GM12892 (cell line): Measurements from ENCODE around the gene HS1BP3.

Experiments used
- DNase-seq: peaks from one replicate; pipeline ENCODE4 v3.0.0; 2011; ENCODE audit not compliant: insufficient read length
- FAIRE-seq: peaks from 2 replicates; lab custom pipeline; 2011; peaks lifted over from hg19 to GRCh38; lab: Jason Lieb, UNC
- POLR2A ChIP-seq: IDR thresholded peaks from 2 replicates; pipeline ENCODE4 v1.6.1; 2011; ENCODE audit warnings: low read depth, low read length, control low read depth
- POLR2AphosphoS5 ChIP-seq: IDR thresholded peaks from 2 replicates; pipeline ENCODE4 v1.6.1; 2011; ENCODE audit warnings: low read depth, low read length, control low read depth
- TAF1 ChIP-seq: IDR thresholded peaks from 2 replicates; pipeline ENCODE4 v1.6.1; 2011; ENCODE audit warnings: low read depth, mild to moderate bottlenecking, control low read depth, low read length, borderline replicate concordance

Gene HS1BP3

GRCh38 chr2:20657522-20658235 is 6.8 kb upstream of the HS1BP3 start:
- DNase-seq, result no peak
- TF ChIP-seq POLR2AphosphoS5 (no peak), TAF1 (no peak)
- FAIRE-seq, result no peak

GRCh38 chr2:20656561-20656960 is 5.7 kb upstream of the HS1BP3 start:
- TF ChIP-seq POLR2A, result no peak
- no peak for TF ChIP-seq TAF1
- no peak for TF ChIP-seq POLR2AphosphoS5
- FAIRE-seq (no peak), DNase-seq (no peak)

- FAIRE-seq (no peak), DNase-seq (no peak)
These were observed 3.6 kb upstream of the HS1BP3 start for GRCh38 chr2:20654535-20654813.

GRCh38 chr2:20653695-20654534 is 3.0 kb upstream of the HS1BP3 start:
- DNase-seq (no peak), FAIRE-seq (no peak)
- no peak for TF ChIP-seq TAF1
- TF ChIP-seq POLR2A, result no peak
- no peak for TF ChIP-seq POLR2AphosphoS5

More at GRCh38 chr2:20654535-20654813, 3.6 kb upstream of the HS1BP3 start:
- TF ChIP-seq TAF1 (no peak), POLR2AphosphoS5 (no peak), POLR2A (no peak)

- TF ChIP-seq POLR2A, result no peak
- no peak for TF ChIP-seq TAF1
- no peak for TF ChIP-seq POLR2AphosphoS5
- FAIRE-seq, result peak; percentile 40
- DNase-seq, result no peak
These were observed 2.0 kb upstream of the HS1BP3 start for GRCh38 chr2:20652673-20653575.

GRCh38 chr2:20652141-20652540 is 1.2 kb upstream of the HS1BP3 start:
- DNase-seq, result no peak
- no peak for TF ChIP-seq TAF1
- TF ChIP-seq POLR2AphosphoS5, result no peak
- TF ChIP-seq POLR2A, result no peak
- FAIRE-seq, result no peak

GRCh38 chr2:20651731-20652099 is 817 bp upstream of the HS1BP3 start:
- DNase-seq, result no peak
- TF ChIP-seq POLR2A (no peak), TAF1 (no peak), POLR2AphosphoS5 (no peak)
- FAIRE-seq, result no peak

GRCh38 chr2:20650393-20650876 is 463 bp downstream of the HS1BP3 start:
- FAIRE-seq (no peak), DNase-seq (no peak)
- TF ChIP-seq POLR2A (no peak), TAF1 (no peak), POLR2AphosphoS5 (no peak)

GRCh38 chr2:20649976-20650375 is 922 bp downstream of the HS1BP3 start:
- DNase-seq, result no peak
- TF ChIP-seq POLR2A (no peak), TAF1 (no peak), POLR2AphosphoS5 (no peak)
- FAIRE-seq, result peak; percentile 67

- no peak for TF ChIP-seq TAF1
- TF ChIP-seq POLR2AphosphoS5, result no peak
- TF ChIP-seq POLR2A, result no peak
- DNase-seq, result no peak
- FAIRE-seq, result no peak
These were observed 1.3 kb downstream of the HS1BP3 start for GRCh38 chr2:20649576-20649975.

GRCh38 chr2:20648831-20649230 is 2.1 kb downstream of the HS1BP3 start:
- DNase-seq (no peak), FAIRE-seq (no peak)
- TF ChIP-seq POLR2A (no peak), POLR2AphosphoS5 (no peak), TAF1 (no peak)
